GM18505 (cell line): ENCODE data around the gene CTNND1.

Experiments
- ATAC-seq: cut with Tn5 transposase; IDR thresholded peaks from one replicate; pipeline ENCODE4 v1.9.1; 2021; ENCODE audit not compliant: unreplicated experiment
- POLR2A ChIP-seq: IDR thresholded peaks from 4 replicates; pipeline ENCODE4 v1.6.1; 2011; ENCODE audit warnings: borderline replicate concordance; ENCODE audit not compliant: insufficient read depth, insufficient read length; ENCODE audit errors: extremely low read depth

The CTNND1 gene

DNA sequence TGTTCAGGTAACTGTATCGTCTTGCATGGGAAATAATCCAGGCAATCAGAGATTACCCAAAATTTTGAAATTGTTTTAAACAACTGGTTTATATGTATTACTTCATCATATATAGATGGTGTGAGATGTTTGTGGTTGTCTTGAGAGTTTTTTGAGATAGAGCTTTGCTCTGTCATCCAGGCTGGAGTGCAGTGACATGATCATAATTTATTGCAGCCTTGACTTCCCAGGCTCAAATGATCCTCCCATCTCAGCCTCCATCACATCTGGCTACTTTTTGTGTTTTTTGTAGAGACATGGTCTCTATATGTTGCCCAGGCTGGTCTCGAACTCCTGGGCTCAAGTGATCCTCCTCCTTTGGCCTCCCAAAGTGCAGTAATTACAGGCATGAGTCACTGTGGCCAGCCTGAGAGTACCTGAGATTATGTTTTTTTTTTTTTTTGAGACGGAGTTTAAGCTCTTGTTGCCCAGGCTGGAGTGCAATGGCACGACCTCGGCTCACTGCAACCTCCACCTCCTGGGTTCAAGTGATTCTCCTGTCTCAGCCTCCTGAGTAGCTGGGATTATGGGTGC, 11.5 kb downstream of the CTNND1 start:
- no peak for TF ChIP-seq POLR2A
- no peak for ATAC-seq

DNA sequence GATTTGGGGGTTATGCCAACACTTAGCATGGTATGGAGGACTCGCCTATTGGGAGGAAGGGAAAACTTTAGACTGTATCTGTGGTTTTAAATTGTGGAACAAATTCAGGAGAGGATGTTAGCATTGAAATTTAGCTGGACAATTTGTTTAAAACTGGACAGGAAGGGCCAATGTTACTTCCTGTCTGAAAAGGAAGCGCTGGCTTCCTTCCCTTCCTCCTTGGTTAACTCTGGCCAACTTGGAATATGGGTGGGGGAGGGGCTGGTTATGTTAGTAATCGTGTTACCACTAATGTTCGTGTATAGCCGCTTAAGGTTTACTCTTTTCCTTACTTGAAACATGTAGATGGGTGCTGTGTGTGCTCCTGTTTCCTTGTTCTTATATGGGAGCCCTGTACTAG, 13.9 kb downstream of the CTNND1 start:
- no peak for TF ChIP-seq POLR2A
- no peak for ATAC-seq

DNA sequence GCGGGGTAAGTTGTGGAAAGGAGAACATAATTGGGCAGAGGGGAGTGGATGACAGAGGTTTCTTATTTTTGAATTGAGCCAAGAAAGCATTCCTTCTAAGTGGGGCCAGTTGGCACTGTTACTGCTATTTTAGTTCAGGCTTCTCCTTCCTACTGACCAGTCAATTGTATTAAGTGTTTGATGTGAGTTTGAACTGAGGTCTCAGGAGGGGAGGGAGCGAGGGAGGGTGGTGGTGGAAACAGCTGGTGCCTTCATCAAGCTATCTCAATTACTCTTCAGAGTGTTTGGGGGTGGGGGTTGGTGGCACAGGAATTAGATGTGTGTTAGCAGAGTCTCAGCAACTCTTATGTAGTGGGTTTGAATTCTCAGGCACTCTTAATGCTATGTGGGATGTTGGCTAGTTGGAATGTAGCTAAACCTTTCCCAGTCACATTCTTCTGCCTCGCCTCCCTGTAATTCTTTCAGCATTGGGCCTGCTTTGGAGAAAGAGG, 14.5 kb downstream of the CTNND1 start:
- no peak for ATAC-seq
- no peak for TF ChIP-seq POLR2A

DNA sequence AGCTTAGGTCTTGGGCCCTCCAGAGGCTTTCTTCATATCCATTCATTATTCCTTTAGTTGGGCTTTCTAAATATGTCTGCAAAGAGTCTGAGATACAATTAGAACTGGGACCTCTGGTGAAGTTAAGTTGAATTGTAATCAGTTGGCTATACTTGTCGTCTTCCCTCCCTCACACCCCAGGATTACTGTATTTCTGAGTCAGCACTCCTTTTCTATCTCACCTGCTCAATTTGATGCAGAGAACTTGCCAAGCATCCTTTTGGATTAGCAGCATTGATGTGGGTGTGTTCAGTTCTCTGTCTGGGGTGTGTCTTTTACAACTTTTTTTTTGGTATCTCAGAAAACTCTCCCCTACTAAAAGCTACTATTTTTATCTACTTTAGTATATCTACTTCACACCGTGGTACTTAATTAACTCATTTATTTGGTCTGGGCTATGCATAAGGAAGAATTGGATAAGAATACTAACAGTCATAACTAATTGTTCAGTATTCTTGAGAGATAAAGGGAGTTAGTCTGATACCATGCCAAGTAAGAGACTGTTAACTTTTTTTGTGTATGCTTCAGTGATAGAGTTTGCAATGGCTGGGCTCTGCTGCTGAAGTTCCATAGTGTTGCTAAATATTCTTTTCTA, 15.1 kb downstream of the CTNND1 start:
- no peak for ATAC-seq
- TF ChIP-seq POLR2A = no peak

DNA sequence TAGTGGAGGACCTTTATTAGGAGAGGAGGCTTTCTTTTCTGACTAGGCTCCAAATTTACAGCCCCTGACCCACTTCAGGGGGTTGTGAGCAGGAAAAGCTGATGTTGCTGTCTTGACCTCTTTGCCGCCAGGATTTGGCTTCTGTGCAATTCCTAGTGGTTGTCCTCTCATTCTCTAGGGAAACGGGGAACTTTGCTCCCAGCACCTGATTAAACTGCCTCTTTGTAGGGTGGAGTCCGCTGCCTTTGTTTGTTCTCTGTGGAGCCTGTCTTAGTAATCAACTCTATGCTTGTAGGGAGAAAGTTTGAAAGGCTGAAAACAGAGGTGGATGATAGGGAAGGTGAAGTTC, 16.3 kb downstream of the CTNND1 start:
- no peak for ATAC-seq
- TF ChIP-seq POLR2A = no peak

DNA sequence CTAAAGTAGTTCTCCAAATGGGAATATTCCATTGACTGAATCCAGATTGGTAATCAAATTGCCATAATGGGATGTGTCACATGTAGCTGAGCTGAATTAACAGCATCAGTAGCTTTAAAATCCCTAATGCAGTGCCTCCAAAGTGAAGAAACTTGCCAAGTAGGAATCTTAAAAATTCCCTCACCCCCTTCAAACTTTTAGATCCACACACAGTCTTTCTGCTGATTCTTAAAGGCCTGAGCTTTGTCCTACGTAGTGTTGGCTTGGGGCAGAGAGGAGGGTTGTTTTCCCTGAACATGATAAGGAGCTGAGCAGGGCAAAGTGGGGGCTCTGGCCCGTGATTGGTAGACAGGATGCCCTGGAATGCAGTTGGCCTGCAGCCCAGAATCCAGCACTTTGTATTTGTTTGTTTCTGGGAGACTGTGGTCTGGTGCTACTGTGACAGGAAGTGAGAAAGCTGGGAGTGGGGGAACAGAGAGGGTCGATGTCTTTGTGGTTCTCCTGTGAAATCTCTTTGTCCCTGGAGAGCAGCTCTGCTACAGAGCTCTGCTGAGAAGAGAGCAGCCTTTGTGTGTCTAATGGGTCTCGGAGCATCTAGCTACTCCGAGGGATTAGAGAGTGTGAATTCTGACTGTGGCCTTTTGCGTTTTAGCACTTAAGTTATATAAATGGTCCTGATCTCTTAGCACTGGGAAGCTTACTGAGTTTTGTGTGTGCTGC, 16.9 kb downstream of the CTNND1 start:
- ATAC-seq = no peak
- no peak for TF ChIP-seq POLR2A

DNA sequence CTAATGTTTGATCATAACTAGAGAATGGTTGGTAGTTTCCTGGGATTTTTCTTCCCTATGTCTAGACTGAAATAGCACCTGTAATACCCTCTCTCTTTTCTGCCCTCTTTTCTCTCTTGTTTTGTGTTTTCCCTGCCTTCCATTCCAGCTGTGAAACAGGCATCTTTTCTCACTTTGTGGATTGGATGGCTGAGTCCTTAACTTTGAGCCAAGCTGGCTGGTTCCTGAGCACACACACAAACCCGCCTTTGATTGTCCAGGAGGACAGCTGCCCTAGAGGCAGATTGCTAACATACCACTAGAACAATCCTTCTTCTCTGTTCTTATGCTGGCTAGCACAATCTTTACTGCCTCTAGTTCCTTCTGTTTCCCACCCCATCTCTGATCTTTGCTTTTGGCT, 17.7 kb downstream of the CTNND1 start:
- no peak for ATAC-seq

DNA sequence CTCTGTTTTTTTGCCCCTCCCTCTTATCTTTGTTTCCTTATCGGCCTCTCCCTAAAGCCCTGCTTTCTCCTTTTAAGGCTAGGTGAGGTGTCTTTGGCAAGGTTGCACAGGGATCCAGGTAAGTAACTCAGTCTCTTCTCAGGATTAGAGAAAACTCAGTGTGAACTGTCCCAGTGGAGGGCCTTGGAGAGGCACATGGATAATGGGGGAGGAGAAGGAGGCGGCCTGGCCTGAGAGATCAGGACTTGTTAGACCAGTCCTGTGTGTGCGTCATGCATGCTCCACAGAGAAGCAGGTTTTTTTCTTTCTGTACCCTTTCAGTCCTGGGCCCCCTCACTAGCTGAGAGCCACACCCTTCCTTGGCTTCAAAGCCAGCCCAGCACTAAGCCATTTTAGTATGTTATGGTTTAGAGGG, 19.9 kb downstream of the CTNND1 start:
- no peak for ATAC-seq
- no peak for TF ChIP-seq POLR2A

More for the DNA sequence above, 17.7 kb downstream of the CTNND1 start:
- TF ChIP-seq POLR2A = no peak

DNA sequence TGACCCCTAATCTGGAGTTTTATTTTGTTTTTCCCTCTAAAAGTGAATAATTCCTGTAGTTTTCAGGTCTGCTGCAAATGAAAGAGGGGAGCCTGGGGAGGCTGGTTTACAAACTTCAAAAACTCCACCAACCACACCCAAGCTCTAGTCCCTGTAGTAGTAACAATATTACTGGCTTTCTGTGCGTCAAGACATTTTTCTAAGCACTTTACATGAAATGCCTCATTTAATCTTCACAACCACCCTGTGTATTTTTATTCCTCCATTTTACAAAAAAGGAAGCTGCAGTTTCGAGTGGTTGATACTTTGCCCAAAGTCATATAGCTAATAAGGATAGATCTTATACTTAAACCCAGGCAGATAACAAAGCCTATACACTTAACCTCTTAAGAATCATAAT, 23.5 kb downstream of the CTNND1 start:
- no peak for TF ChIP-seq POLR2A
- peak; percentile 49 for ATAC-seq

DNA sequence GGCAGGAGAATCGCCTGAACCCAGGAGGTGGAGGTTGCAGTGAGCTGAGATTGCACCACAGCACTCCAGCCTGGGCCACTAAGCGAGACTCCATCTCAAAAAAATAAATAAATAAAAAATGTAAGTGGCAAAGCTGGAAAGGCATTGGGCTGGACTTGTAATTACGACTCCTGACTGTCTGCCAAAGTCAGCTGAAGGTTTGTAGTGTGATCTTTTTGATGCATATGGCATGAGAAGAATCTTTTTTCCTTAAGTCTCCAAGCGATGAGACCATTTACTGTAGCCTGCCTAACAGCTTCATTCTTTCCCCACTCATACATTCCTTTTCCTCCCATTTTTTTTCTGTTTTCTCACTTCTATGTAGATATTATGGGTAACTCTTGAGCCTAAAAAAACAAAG, 24.8 kb downstream of the CTNND1 start:
- no peak for TF ChIP-seq POLR2A
- ATAC-seq = no peak

DNA sequence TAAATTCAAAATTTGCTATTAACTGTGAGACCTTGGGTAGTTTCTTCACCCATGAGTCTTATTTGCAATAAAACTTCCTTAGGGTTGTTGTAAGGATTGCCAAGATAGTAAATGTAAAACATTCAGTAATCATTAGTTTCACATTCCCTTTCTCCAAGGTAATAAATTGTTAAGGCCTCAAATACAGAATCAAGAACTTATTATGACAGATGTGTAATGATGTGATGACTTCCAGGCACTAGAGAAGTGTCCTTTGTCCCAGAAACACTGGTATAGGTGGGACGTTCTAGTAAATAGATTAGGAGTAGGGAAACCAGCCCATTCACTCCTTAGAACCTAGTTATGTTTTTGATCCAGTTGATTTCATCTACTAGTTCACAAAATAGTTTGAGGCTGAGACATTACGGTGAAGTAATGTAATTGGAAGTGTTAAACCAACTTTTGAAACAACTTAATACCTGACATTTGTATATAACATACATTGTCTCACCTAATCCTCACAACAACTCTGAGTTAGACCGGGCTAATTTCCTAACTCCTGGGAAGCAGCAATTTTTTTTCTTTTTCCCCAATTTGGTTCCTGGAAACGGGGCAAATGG, 25.5 kb downstream of the CTNND1 start:
- ATAC-seq = no peak
- no peak for TF ChIP-seq POLR2A

DNA sequence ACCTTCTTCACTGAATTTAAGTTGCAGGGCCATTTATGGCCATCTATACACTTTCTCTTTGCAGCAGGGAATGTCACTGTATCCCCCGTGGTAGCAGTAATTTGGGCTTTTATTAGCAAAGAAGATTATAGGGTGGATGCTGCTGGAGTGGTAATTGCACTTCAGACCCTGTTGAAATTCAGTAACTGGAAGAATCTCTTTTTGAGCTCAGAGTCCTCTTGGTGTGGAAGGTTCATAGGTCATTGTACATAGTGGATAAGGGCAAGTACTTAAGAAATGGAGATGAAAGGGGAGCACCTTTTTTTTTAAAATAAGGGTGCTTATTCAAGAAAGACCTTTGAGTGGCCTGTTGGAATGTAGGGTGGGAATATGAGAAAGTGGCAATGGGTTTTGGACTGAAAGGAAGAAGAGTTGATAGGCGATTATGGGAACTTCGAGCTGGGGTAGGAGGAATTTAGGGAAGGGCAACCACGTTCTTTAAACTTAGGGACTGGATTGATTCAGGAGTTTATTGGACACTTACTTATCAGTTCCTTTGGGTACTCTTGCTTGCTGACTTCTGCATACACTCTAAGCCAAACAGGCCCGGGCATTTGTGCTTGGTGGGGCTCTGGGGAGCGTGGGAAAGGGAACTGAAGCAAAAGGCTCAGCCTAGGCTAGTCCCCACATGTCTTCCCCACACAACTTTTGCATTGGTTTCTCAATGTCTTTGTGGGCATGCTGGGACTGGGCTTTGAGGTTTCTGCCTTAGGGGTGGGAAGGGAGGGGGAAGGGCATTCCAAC, 26.5 kb downstream of the CTNND1 start:
- peak; percentile 28 for ATAC-seq
- no peak for TF ChIP-seq POLR2A

DNA sequence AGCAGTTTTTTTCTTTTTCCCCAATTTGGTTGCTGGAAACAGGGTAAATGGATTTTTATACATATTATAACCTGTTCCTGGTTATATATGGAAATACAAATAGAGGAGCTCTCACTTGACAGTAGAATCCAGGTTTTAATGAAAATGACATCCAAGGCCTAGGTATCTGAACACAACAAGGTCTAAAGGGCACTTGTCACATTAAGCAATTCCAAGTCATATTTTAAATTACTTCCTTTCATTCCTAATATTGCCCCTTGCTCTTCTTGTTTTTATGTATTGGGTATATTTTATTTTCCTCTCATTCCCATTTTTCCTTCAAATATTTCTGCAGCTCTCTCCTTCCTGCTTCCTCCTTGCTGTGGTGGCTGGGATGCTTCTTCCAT, 27.1 kb downstream of the CTNND1 start:
- ATAC-seq = no peak
- TF ChIP-seq POLR2A = no peak
